H4 (cell line): ENCODE results near the gene DOK6. TPM values are rescaled to one million over a fixed set of nuclear protein-coding genes. Genes with fewer than 3 reads are reported as not detected.
"Not testable (repeated sequence)": the region's sequence is repeated elsewhere in the genome, so short reads cannot be mapped to it uniquely, and the experiment has no call there.

Source experiments
- DNase-seq: peaks from one replicate; pipeline ENCODE4 v3.0.0-alpha.2; 2015; ENCODE audit warnings: low spot score
- total RNA-seq: library from RNA; depleted of rRNA; stranded (reverse); fragments of >200 nt; shearing (Covaris generic); gene quantifications from 2 replicates; pipeline ENCODE4 v1.2.3, GENCODE V29; 2014

The DOK6 gene
- total RNA-seq, 1 experiment from 2014 or later, result 8.6 TPM

- no peak for DNase-seq
These were observed 465.5 kb downstream of the DOK6 start for GRCh38 chr18:69866212-69866611.

- no peak for DNase-seq
These were observed 470.0 kb downstream of the DOK6 start for GRCh38 chr18:69870736-69871135.

GRCh38 chr18:69871363-69871762 is 470.7 kb downstream of the DOK6 start:
- DNase-seq, result no peak

- no peak for DNase-seq
These were observed 472.0 kb downstream of the DOK6 start for GRCh38 chr18:69872661-69873060.

- DNase-seq, result no peak
These were observed 473.4 kb downstream of the DOK6 start for GRCh38 chr18:69874058-69874457.

GRCh38 chr18:69876490-69876889 is 475.8 kb downstream of the DOK6 start:
- DNase-seq, result no peak

- DNase-seq, result no peak
These were observed 477.7 kb downstream of the DOK6 start for GRCh38 chr18:69878213-69878933.

GRCh38 chr18:69879051-69879450 is 478.4 kb downstream of the DOK6 start:
- DNase-seq, result not testable (repeated sequence)

- no peak for DNase-seq
These were observed 479.4 kb downstream of the DOK6 start for GRCh38 chr18:69880083-69880482.

GRCh38 chr18:69882965-69883668 is 482.4 kb downstream of the DOK6 start:
- no peak for DNase-seq

GRCh38 chr18:69883781-69884180 is 483.1 kb downstream of the DOK6 start:
- DNase-seq, result no peak

- DNase-seq, result no peak
These were observed 484.7 kb downstream of the DOK6 start for GRCh38 chr18:69885355-69885754.

- no peak for DNase-seq
These were observed 485.3 kb downstream of the DOK6 start for GRCh38 chr18:69885841-69886531.

GRCh38 chr18:69887256-69887655 is 486.6 kb downstream of the DOK6 start:
- no peak for DNase-seq

- DNase-seq, result no peak
These were observed 488.3 kb downstream of the DOK6 start for GRCh38 chr18:69889009-69889408.

GRCh38 chr18:69890558-69890957 is 489.9 kb downstream of the DOK6 start:
- DNase-seq, result no peak

GRCh38 chr18:69894467-69894866 is 493.8 kb downstream of the DOK6 start:
- no peak for DNase-seq

- no peak for DNase-seq
These were observed 494.7 kb downstream of the DOK6 start for GRCh38 chr18:69895066-69896047.

- DNase-seq, result no peak
These were observed 496.9 kb downstream of the DOK6 start for GRCh38 chr18:69897397-69898108.

GRCh38 chr18:69898241-69898861 is 497.7 kb downstream of the DOK6 start:
- DNase-seq, result no peak
